ENCODE measurements around the gene SERPINA1. TPM values are rescaled to one million over a fixed set of nuclear protein-coding genes. Genes with fewer than 3 reads are reported as not detected.

The SERPINA1 gene
- total RNA-seq, 1 donor from 2014 or later, result 3.7 TPM

DNA sequence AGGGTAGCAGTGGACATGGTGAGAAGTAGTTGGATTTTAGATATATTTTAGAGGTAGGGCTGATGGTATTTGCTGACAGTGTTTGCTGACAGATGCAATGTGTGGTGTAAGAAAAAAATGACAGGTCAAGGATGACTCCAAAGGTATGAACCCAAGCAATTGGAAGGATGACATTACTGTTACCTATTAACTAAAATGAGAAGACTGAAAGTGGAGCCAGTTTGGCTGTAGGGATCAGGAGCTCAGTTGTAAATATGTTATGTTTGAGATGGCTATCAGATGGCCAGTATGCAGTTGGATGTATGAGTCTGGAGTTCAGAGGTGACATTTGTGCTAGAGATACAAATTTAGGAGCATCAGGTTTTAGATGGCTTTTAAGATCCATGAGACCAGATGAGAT lies 47.9 kb downstream of the SERPINA1 start:
- Histone ChIP-seq H3K9ac (ENCODE audit: low read depth in 1 of 3, low read length in 3 of 3) (no peak overlapping the region), H3K9me3 (ENCODE audit: control insufficient read depth in 3 of 3, low read length in 3 of 3) (no peaks in the 10 kb centered on the region), H3K4me3 (ENCODE audit: low read length in 3 of 3) (no peak overlapping the region), H3K4me1 (ENCODE audit: control insufficient read depth in 3 of 3, insufficient read depth in 3 of 3, low read length in 3 of 3) (peaks cover 0 to 8% (median 6%) of the 10 kb centered on the region in 3 donors), H3K27me3 (ENCODE audit: control insufficient read depth in 3 of 3, insufficient read depth in 3 of 3, low read length in 3 of 3) (peaks cover 0 to 2% (median 0%) of the 10 kb centered on the region in 3 donors), H3K27ac (ENCODE audit: low read depth, low read length) (no peak overlapping the region), H3K36me3 (ENCODE audit: control insufficient read depth in 3 of 3, insufficient read depth in 3 of 3, low read length in 3 of 3) (no peaks in the 10 kb centered on the region)

DNA sequence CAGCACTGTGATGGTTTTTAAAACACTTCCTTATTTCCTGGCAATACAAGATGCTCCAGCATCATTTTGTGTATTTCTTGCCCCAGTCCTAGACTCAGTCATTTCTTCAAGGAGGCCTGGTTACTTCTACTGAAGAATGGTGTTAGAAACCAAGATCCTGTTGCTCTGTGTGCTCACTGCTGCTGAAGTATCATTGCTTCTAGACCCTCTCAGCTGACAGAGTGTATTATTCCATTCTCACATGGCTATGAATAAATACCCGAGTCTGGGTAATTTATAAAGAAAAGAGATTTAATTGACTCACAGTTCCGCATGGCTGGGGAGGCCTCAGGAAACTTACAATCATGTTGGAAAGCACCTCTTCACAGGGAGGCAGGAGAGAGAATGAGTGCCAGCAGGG lies 50.4 kb downstream of the SERPINA1 start:
- peaks cover 0 to 8% (median 6%) of the 10 kb centered on the region in 3 donors for H3K4me1 ChIP-seq (ENCODE audit: control insufficient read depth in 3 of 3, insufficient read depth in 3 of 3, low read length in 3 of 3)
- H3K4me3 ChIP-seq (ENCODE audit: low read length in 3 of 3), result no peak overlapping the region
- H3K27me3 ChIP-seq (ENCODE audit: control insufficient read depth in 3 of 3, insufficient read depth in 3 of 3, low read length in 3 of 3), result no peaks in the 10 kb centered on the region
- no peaks in the 10 kb centered on the region for H3K36me3 ChIP-seq (ENCODE audit: control insufficient read depth in 3 of 3, insufficient read depth in 3 of 3, low read length in 3 of 3)
- no peaks in the 10 kb centered on the region for H3K9me3 ChIP-seq (ENCODE audit: control insufficient read depth in 3 of 3, low read length in 3 of 3)
- no peak overlapping the region for H3K27ac ChIP-seq (ENCODE audit: low read depth, low read length)
- H3K9ac ChIP-seq (ENCODE audit: low read depth in 1 of 3, low read length in 3 of 3), result no peak overlapping the region

GRCh38 chr14:94337274-94337673 lies 51.1 kb downstream of the SERPINA1 start:
- Histone ChIP-seq H3K9me3 (ENCODE audit: control insufficient read depth in 3 of 3, low read length in 3 of 3) (no peaks in the 10 kb centered on the region), H3K27ac (ENCODE audit: low read depth, low read length) (no peak overlapping the region), H3K9ac (ENCODE audit: low read depth in 1 of 3, low read length in 3 of 3) (no peak overlapping the region), H3K36me3 (ENCODE audit: control insufficient read depth in 3 of 3, insufficient read depth in 3 of 3, low read length in 3 of 3) (no peaks in the 10 kb centered on the region), H3K27me3 (ENCODE audit: control insufficient read depth in 3 of 3, insufficient read depth in 3 of 3, low read length in 3 of 3) (no peaks in the 10 kb centered on the region), H3K4me1 (ENCODE audit: control insufficient read depth in 3 of 3, insufficient read depth in 3 of 3, low read length in 3 of 3) (peaks cover 0 to 7% (median 6%) of the 10 kb centered on the region in 3 donors), H3K4me3 (ENCODE audit: low read length in 3 of 3) (no peak overlapping the region)

GRCh38 chr14:94334872-94335271 lies 53.5 kb downstream of the SERPINA1 start:
- Histone ChIP-seq H3K9ac (ENCODE audit: low read depth in 1 of 3, low read length in 3 of 3) (no peak overlapping the region), H3K4me1 (ENCODE audit: control insufficient read depth in 3 of 3, insufficient read depth in 3 of 3, low read length in 3 of 3) (no peaks in the 10 kb centered on the region), H3K9me3 (ENCODE audit: control insufficient read depth in 3 of 3, low read length in 3 of 3) (no peaks in the 10 kb centered on the region), H3K36me3 (ENCODE audit: control insufficient read depth in 3 of 3, insufficient read depth in 3 of 3, low read length in 3 of 3) (no peaks in the 10 kb centered on the region), H3K4me3 (ENCODE audit: low read length in 3 of 3) (no peak overlapping the region), H3K27me3 (ENCODE audit: control insufficient read depth in 3 of 3, insufficient read depth in 3 of 3, low read length in 3 of 3) (no peaks in the 10 kb centered on the region), H3K27ac (ENCODE audit: low read depth, low read length) (no peak overlapping the region)

GRCh38 chr14:94332587-94332986 lies 55.8 kb downstream of the SERPINA1 start:
- Histone ChIP-seq H3K4me1 (ENCODE audit: control insufficient read depth in 3 of 3, insufficient read depth in 3 of 3, low read length in 3 of 3) (no peaks in the 10 kb centered on the region), H3K36me3 (ENCODE audit: control insufficient read depth in 3 of 3, insufficient read depth in 3 of 3, low read length in 3 of 3) (no peaks in the 10 kb centered on the region), H3K4me3 (ENCODE audit: low read length in 3 of 3) (no peak overlapping the region), H3K27ac (ENCODE audit: low read depth, low read length) (no peak overlapping the region), H3K9ac (ENCODE audit: low read depth in 1 of 3, low read length in 3 of 3) (no peak overlapping the region), H3K9me3 (ENCODE audit: control insufficient read depth in 3 of 3, low read length in 3 of 3) (no peaks in the 10 kb centered on the region), H3K27me3 (ENCODE audit: control insufficient read depth in 3 of 3, insufficient read depth in 3 of 3, low read length in 3 of 3) (no peaks in the 10 kb centered on the region)

DNA sequence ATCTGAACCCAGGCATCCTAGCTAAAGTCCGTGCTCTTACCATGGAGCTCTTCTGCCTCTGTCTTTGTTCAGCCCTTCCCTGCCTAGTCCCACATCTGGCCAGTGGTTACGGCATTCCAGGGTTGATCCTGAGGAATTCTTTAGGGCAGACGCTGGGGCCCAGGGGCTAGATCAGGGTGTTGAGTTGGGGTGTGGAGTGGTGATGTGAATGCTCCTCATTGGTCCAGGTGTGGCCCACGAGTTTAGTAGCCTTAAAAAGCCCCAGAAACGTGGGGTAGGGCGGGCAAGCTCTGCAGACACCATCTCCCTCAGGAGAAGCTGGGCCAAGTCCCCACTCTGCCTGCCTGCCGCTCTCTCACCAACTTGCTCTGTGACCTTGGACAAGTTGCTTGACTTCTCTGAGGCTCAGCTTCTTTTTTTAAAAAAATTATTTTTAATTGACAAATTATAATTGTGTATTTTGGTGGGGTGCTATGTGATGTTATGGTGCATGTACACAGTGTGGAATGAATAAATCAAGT lies 56.3 kb downstream of the SERPINA1 start:
- no peaks in the 10 kb centered on the region for H3K4me1 ChIP-seq (ENCODE audit: control insufficient read depth in 3 of 3, insufficient read depth in 3 of 3, low read length in 3 of 3)
- no peaks in the 10 kb centered on the region for H3K36me3 ChIP-seq (ENCODE audit: control insufficient read depth in 3 of 3, insufficient read depth in 3 of 3, low read length in 3 of 3)
- H3K9ac ChIP-seq (ENCODE audit: low read depth in 1 of 3, low read length in 3 of 3), result no peak overlapping the region
- H3K9me3 ChIP-seq (ENCODE audit: control insufficient read depth in 3 of 3, low read length in 3 of 3), result no peaks in the 10 kb centered on the region
- H3K27ac ChIP-seq (ENCODE audit: low read depth, low read length), result no peak overlapping the region
- H3K4me3 ChIP-seq (ENCODE audit: low read length in 3 of 3), result no peak overlapping the region
- no peaks in the 10 kb centered on the region for H3K27me3 ChIP-seq (ENCODE audit: control insufficient read depth in 3 of 3, insufficient read depth in 3 of 3, low read length in 3 of 3)

DNA sequence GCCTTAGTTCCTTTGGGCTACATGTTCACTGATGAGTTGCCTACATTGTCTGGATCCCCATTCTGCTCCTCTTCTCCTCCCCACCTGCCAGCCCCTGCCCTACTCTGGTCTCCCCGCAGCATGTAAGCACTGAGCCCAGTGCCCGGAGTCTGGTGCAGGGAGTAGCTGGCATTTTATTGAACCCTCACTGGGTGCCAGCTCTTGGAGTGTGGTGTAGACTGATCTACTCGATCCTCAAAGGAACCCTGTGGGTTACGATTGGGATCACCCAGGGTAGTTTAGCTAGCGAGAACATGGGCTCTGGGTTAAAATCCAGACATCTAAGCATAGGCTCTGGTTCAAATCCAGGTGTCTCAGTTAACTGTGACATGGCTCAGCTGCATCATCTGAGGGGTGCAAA lies 56.9 kb downstream of the SERPINA1 start:
- Histone ChIP-seq H3K27me3 (ENCODE audit: control insufficient read depth in 3 of 3, insufficient read depth in 3 of 3, low read length in 3 of 3) (no peaks in the 10 kb centered on the region), H3K36me3 (ENCODE audit: control insufficient read depth in 3 of 3, insufficient read depth in 3 of 3, low read length in 3 of 3) (no peaks in the 10 kb centered on the region), H3K27ac (ENCODE audit: low read depth, low read length) (no peak overlapping the region), H3K9ac (ENCODE audit: low read depth in 1 of 3, low read length in 3 of 3) (no peak overlapping the region), H3K4me3 (ENCODE audit: low read length in 3 of 3) (no peak overlapping the region), H3K4me1 (ENCODE audit: control insufficient read depth in 3 of 3, insufficient read depth in 3 of 3, low read length in 3 of 3) (no peaks in the 10 kb centered on the region), H3K9me3 (ENCODE audit: control insufficient read depth in 3 of 3, low read length in 3 of 3) (peaks cover 0 to 3% (median 0%) of the 10 kb centered on the region in 3 donors)

GRCh38 chr14:94330857-94331256 lies 57.5 kb downstream of the SERPINA1 start:
- H3K4me3 ChIP-seq (ENCODE audit: low read length in 3 of 3), result no peak overlapping the region
- H3K27ac ChIP-seq (ENCODE audit: low read depth, low read length), result no peak overlapping the region
- no peaks in the 10 kb centered on the region for H3K4me1 ChIP-seq (ENCODE audit: control insufficient read depth in 3 of 3, insufficient read depth in 3 of 3, low read length in 3 of 3)

GRCh38 chr14:94330432-94330831 lies 58.0 kb downstream of the SERPINA1 start:
- Histone ChIP-seq H3K27ac (ENCODE audit: low read depth, low read length) (no peak overlapping the region), H3K4me1 (ENCODE audit: control insufficient read depth in 3 of 3, insufficient read depth in 3 of 3, low read length in 3 of 3) (no peaks in the 10 kb centered on the region), H3K9ac (ENCODE audit: low read depth in 1 of 3, low read length in 3 of 3) (no peak overlapping the region), H3K4me3 (ENCODE audit: low read length in 3 of 3) (no peak overlapping the region), H3K27me3 (ENCODE audit: control insufficient read depth in 3 of 3, insufficient read depth in 3 of 3, low read length in 3 of 3) (no peaks in the 10 kb centered on the region), H3K36me3 (ENCODE audit: control insufficient read depth in 3 of 3, insufficient read depth in 3 of 3, low read length in 3 of 3) (no peaks in the 10 kb centered on the region), H3K9me3 (ENCODE audit: control insufficient read depth in 3 of 3, low read length in 3 of 3) (peaks cover 0 to 4% (median 0%) of the 10 kb centered on the region in 3 donors)

More at GRCh38 chr14:94330857-94331256, 57.5 kb downstream of the SERPINA1 start:
- Histone ChIP-seq H3K9ac (ENCODE audit: low read depth in 1 of 3, low read length in 3 of 3) (no peak overlapping the region), H3K27me3 (ENCODE audit: control insufficient read depth in 3 of 3, insufficient read depth in 3 of 3, low read length in 3 of 3) (no peaks in the 10 kb centered on the region), H3K9me3 (ENCODE audit: control insufficient read depth in 3 of 3, low read length in 3 of 3) (peaks cover 0 to 4% (median 0%) of the 10 kb centered on the region in 3 donors), H3K36me3 (ENCODE audit: control insufficient read depth in 3 of 3, insufficient read depth in 3 of 3, low read length in 3 of 3) (no peaks in the 10 kb centered on the region)

DNA sequence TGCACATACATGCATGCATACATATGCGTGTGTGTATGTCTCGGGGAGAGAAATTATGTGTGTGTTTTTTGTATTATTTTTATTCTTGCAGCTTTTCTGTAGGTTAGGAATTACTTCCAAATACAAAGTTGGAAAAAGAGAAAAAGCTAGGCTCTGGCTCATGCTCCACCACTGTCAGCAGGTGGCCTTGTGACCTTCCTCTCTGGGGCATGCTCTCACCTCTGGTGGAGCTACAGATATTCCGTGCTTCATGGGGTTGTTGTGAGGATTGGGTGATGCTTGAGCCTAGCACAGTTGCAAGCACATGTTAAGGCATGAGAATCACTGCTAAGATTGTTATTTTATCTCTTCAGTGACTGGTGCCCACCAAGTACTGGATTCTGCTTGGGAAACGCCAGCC lies 58.5 kb downstream of the SERPINA1 start:
- H3K4me1 ChIP-seq (ENCODE audit: control insufficient read depth in 3 of 3, insufficient read depth in 3 of 3, low read length in 3 of 3), result no peaks in the 10 kb centered on the region
- H3K27me3 ChIP-seq (ENCODE audit: control insufficient read depth in 3 of 3, insufficient read depth in 3 of 3, low read length in 3 of 3), result no peaks in the 10 kb centered on the region

More for the DNA sequence above, 58.5 kb downstream of the SERPINA1 start:
- no peak overlapping the region for H3K4me3 ChIP-seq (ENCODE audit: low read length in 3 of 3)
- H3K27ac ChIP-seq (ENCODE audit: low read depth, low read length), result no peak overlapping the region
- H3K9ac ChIP-seq (ENCODE audit: low read depth in 1 of 3, low read length in 3 of 3), result no peak overlapping the region
- no peaks in the 10 kb centered on the region for H3K36me3 ChIP-seq (ENCODE audit: control insufficient read depth in 3 of 3, insufficient read depth in 3 of 3, low read length in 3 of 3)
- H3K9me3 ChIP-seq (ENCODE audit: control insufficient read depth in 3 of 3, low read length in 3 of 3), result peaks cover 0 to 4% (median 0%) of the 10 kb centered on the region in 3 donors
